Measurements from ENCODE around the gene DBI. TPM values are rescaled to one million over a fixed set of nuclear protein-coding genes. Genes with fewer than 3 reads are reported as not detected.

Gene DBI
- total RNA-seq, 1 donor from 2014 or later: 126 TPM

Other genes with a start within 250 kb of the DBI start
- not detected in 2 replicates for gene C1QL2, start 208.2 kb upstream of the DBI start, total RNA-seq
- gene STEAP3, start 143.1 kb upstream of the DBI start, total RNA-seq: 0.05 and 0.15 TPM in 2 replicates
- gene C2orf76, start 143 bp upstream of the DBI start, total RNA-seq: 7.5 and 10.0 TPM in 2 replicates
- gene TMEM37, start 64.9 kb downstream of the DBI start, total RNA-seq: not detected in 2 replicates
- gene SCTR, start 157.5 kb downstream of the DBI start, total RNA-seq: not detected in 2 replicates
- not detected in 2 replicates for gene CFAP221, start 177.5 kb downstream of the DBI start, total RNA-seq